GM11168 (cell line): Measurements from ENCODE around the gene CSTB.

Source experiments
- in situ Hi-C: fragments of 300-500 bp; cut with MboI; formaldehyde crosslinking; loops from one replicate; pipeline ENCODE4 v1.12.0; 2022; ENCODE audit warnings: low sequenced_read_pairs; ENCODE audit not compliant: unreplicated experiment

The CSTB gene

DNA sequence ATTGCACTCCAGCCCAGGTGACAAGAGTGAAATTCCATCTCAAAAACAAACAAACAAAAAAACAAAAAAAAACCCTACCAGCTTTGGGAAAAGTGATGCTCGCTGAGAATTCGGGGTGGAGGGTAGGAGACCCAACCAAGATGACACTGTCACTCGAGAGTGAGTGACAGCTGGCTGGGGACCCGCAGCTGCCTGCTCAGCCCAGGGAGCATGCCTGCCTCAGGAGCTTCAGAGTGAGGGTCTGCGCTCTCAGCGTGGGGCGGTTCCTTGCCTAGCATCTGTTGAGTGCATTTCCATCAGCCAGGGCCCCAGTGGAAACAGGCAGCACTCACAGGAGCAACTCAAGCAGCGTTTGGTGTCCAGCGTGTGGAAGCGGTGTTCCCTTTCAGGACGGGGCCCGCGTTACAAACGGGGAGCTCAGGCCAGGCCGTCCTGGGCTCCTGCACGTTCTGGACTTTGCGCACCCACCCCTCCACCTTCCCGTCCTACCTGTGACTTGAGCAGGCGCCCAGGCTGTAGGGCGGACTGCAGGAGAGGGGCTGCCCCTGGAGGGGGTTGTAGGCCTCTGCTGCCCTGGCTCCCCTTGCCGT, 5.9 kb downstream of the CSTB start:
- in situ Hi-C loops, result no loop called here

- in situ Hi-C loops, result no loop called here
Measured at GRCh38 chr21:43769325-43769958, 6.7 kb downstream of the CSTB start.

DNA sequence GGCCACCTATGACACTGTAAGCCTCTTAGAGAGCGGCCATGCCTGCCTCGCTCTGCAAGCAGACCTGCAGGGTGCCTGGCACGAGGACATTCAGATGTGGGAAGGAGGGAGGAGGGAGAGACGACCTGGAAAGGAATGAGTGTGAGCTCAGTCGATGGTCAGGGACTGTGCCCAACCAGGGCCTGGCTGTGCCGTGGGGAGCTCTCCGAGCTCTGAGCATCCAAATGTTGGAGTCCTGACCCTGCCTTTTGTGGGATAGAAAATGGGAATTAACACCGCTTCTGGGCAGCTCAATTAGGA, 7.3 kb downstream of the CSTB start:
- in situ Hi-C loops, result no loop called here

GRCh38 chr21:43767984-43768867, 7.9 kb downstream of the CSTB start:
- in situ Hi-C loops, result no loop called here

- in situ Hi-C loops, result no loop called here
Measured at GRCh38 chr21:43767498-43767983, 8.6 kb downstream of the CSTB start.

DNA sequence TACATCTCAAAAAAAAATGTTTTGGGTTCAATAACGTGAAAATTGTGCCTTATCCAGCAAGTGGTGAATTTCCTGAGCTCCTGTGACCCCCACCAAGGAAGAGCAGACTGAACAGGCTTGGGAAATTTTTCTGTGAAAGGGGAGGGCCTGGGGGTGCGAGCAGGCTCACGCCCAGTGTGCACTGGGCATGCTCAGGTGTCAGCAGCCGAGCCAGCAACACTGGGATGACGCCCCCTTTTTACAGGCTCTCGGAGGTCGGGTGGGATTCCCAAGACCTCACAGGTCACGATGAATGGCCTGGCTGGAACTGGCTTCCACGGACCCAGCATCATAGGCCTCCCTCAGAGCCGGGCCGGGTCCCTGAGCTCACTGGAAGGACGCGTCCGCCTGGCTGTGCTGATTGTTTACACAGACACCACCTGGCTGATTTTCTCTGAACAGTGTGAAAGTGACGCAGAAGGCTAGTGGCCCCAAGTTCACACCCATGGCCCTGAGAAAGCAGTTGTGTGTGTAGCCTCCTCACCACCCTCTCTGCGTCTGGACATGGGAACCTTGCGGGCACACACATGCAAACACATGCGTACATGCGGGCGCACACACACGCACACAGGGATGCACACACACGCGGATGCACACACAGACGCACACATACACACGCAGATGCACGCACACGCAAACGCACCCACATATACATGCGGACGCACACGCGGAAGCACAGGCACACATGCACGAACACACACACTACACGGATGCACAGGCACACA, 9.2 kb downstream of the CSTB start:
- in situ Hi-C loops, result no loop called here

GRCh38 chr21:43764576-43765495, 11.3 kb downstream of the CSTB start:
- in situ Hi-C loops, result no loop called here

DNA sequence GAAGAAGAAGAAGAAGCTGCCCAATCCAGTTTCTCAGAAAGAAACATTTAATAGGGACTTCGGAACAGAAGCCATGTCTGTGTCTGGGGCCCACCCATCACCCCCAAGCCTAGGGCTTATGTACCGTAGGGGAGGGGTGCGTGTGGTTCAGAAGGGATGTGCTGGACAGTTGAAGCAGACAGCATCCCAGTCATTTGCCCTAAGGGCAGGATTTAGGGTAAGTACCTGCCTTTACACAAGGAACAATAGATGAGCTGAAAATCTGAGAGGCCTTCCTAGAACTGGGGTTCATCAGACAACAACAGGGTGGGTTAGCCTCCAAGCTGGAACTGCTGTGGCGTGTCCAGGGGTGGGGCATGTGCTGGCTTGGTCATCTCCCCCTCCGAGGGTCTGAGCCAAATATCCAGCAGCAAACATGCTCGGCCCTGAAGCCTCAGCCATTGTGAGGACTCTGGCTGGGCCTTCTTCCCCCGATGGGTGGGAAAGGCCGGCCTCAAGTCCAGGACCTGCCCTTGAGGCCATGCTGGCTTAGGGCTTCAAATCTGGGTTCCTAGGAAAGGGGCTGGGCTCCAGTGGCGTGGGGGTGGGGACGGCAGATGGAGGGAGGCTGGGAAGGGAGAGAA, 12.1 kb downstream of the CSTB start:
- in situ Hi-C loops, result no loop called here

- in situ Hi-C loops, result no loop called here
Measured at GRCh38 chr21:43762303-43763128, 13.6 kb downstream of the CSTB start.

DNA sequence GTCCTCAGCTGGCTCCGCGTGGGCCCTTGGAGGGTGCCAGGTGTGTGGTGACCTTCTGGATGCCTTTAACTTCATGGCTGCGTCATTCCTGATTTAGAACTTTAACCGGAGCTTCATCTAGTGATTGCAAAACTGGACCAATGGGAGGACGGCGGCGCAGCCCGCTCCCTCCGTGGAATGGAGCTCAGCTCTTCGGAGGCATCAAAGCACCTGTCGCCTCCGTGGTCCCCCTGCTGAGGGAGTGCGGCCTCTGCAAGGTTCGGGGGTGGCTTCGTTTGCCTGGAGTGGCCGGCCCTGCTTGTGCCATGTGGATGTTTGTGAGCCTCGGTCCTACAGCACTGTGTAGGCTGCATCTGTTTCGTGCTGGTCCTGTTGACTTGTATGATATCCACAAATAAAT, 14.2 kb downstream of the CSTB start:
- in situ Hi-C loops, result no loop called here

GRCh38 chr21:43760391-43760958, 15.6 kb downstream of the CSTB start:
- in situ Hi-C loops, result no loop called here

DNA sequence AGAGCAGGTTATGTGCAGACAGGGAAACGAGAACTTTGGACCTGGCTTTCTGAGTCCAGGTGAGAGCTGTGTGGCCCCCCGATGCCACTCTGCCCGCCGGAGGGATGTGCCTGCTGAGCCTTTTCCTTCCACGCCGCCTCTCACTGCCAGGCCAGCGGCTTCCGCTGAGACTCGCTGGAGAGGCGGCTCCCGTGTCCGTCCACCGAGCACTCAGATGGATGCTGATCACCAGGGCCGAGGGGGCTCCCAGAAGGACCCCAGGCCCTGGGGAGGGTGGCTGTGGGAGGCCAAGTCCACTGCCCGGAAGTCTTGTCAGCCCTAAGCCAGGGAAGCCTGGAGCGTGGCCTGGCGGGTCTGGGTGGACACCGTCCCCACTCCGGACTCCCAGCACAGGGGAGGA, 16.5 kb downstream of the CSTB start:
- in situ Hi-C loops, result no loop called here

GRCh38 chr21:43758811-43759210, 17.3 kb downstream of the CSTB start:
- in situ Hi-C loops, result no loop called here

DNA sequence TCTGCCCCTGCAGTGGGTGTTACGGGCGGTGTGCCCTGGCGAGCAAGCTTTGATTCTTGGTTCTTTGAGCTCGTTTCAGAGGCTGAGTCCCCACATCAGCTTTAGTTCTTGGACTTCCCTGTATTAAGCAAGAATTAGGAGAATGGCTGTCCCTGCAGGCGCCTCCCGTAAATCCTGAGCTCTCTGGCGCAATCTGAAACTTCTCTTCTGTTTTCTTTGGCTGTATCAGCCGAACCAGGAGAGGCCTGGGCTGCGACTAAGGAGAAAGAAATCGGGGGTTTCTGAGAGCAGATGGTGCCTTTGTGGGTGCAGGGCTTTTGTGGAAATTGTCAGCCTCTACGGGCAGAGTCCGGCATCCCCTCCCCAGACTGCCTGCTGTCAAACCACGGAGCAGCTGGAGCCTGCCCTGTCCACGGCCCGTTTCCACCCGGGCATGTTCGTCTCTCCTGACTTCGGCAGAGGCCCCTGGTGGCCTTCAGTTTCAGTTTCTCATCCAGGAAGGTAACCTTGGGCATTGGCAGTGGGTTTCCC, 17.9 kb downstream of the CSTB start:
- in situ Hi-C loops, result no loop called here

GRCh38 chr21:43757601-43758000, 18.5 kb downstream of the CSTB start:
- in situ Hi-C loops, result no loop called here

- in situ Hi-C loops, result no loop called here
Measured at GRCh38 chr21:43755820-43756594, 20.1 kb downstream of the CSTB start.
